Measurements from ENCODE around the gene GBX1.

- TF ChIP-seq CTCF (IDR thresholded peaks at IDR 0.05) (no peak), POLR2A (IDR thresholded peaks at IDR 0.05) (no peak), POLR2AphosphoS5 (IDR thresholded peaks at IDR 0.05) (no peak)
Observed at GRCh38 chr7:151168787-151169162, 1.3 kb upstream of the GBX1 start.

Measured in suprapubic skin (tissue), 4 donors.